ENCODE measurements around the gene ATXN3.

GRCh38 chr14:92153581-92153980 lies 47.2 kb upstream of the ATXN3 start:
- TF ChIP-seq GATA2 (IDR thresholded peaks at IDR 0.05; ENCODE audit: low read depth, low read length): no peak
- no peak for TF ChIP-seq GATA3 (IDR thresholded peaks at IDR 0.05; ENCODE audit: low read depth, low read length)
